Stomach (tissue), 9 donors: ENCODE data around the gene EHD3. TPM values are rescaled to one million over a fixed set of nuclear protein-coding genes. Genes with fewer than 3 reads are reported as not detected.

Experiments
- DNase-seq, 2 donors: peaks; one replicate each; pipeline versions ENCODE4 v3.0.0 to v3.0.0-alpha.2; 2013 to 2019
- H3K27ac ChIP-seq, 5 donors: fragments of 200-600 bp in 4 of 5; sonication (generic) in 4 of 5; one replicate each; pipeline ENCODE4 v1.5.1; 2013 to 2019; ENCODE audit warnings: mild to moderate bottlenecking in 1 of 5, moderate library complexity in 1 of 5
- H3K27me3 ChIP-seq, 3 donors: fragments of 200-600 bp; sonication (generic); one replicate each; pipeline ENCODE4 v1.5.1; 2017 to 2019; ENCODE audit warnings: mixed run types in 1 of 3
- H3K36me3 ChIP-seq, 4 donors: fragments of 200-600 bp; sonication (generic); 1 replicate in 3 of 4; 2 replicates in 1 of 4; pipeline ENCODE4 v1.5.1; 2016 to 2019
- H3K4me1 ChIP-seq, 4 donors: fragments of 200-600 bp; sonication (generic); one replicate each; pipeline ENCODE4 v1.5.1; 2016 to 2019
- H3K4me3 ChIP-seq, 4 donors: fragments of 200-600 bp; sonication (generic) in 3 of 4; one replicate each; pipeline ENCODE4 v1.5.1; 2016 to 2019; ENCODE audit warnings: mild to moderate bottlenecking in 1 of 4
- H3K9me3 ChIP-seq, 4 donors: fragments of 200-600 bp; sonication (generic); one replicate each; pipeline ENCODE4 v1.5.1; 2016 to 2019
- CTCF ChIP-seq, 7 experiments: fragments of 450-650 bp in 4 of 7; fragments of 200-600 bp in 3 of 7; sonication (generic) in 3 of 7; IDR thresholded peaks; one replicate each; pipeline ENCODE4 v1.5.1; 2016 to 2019; ENCODE audit warnings: antibody characterized with exemption in 7 of 7, control low read depth in 2 of 7, mild to moderate bottlenecking in 1 of 7
- EP300 ChIP-seq: sonication (generic); formaldehyde crosslinking; IDR thresholded peaks from one replicate; pipeline ENCODE4 v1.6.1; 2017; ENCODE audit warnings: antibody characterized with exemption
- POLR2A ChIP-seq, 4 donors: fragments of 450-650 bp; IDR thresholded peaks; one replicate each; pipeline ENCODE4 v1.6.1; 2016; ENCODE audit warnings: antibody characterized with exemption in 4 of 4, control low read depth in 2 of 4, mild to moderate bottlenecking in 1 of 4, moderate library complexity in 1 of 4
- POLR2AphosphoS5 ChIP-seq, 3 donors: sonication (generic); formaldehyde crosslinking; IDR thresholded peaks; one replicate each; pipeline ENCODE4 v1.6.1; 2016; ENCODE audit warnings: antibody characterized with exemption in 3 of 3
- WGBS, 5 donors: extraction: QIAGEN DNeasy Blood & Tissue Kit in 3 of 5; methylation state at CpG; one replicate each; pipeline versions ENCODE4 v1.1.5 to v1.1.7; 2013 to 2018; 5-methylcytosine and 5-hydroxymethylcytosine counted together
- intact Hi-C: fragments of 100-400 bp; cut with DNase I; formaldehyde crosslinking; loops from one replicate; pipeline ENCODE4 v1.15.1; 2023; ENCODE audit warnings: low total_unique reads
- polyA plus RNA-seq, 3 donors: library from polyadenylated mRNA; stranded (reverse); fragments of 200-250 nt; gene quantifications; one replicate each; pipeline ENCODE4 v1.2.3, GENCODE V29; 2013
- total RNA-seq, 5 donors: library from RNA; depleted of rRNA; stranded (reverse); fragments of >200 nt; gene quantifications; one replicate each; pipeline versions ENCODE4 v1.1.0 to v1.2.3, GENCODE V29; 2014 to 2016
- donor health status: healthy with polysubstance abuse.
- donor health status: Bipolar disorder and iron deficiency.
- donor health status: healthy.

The EHD3 gene
- total and polyA plus RNA-seq, 8 donors = 0.45 to 7.5 (median 3.6) TPM

GRCh38 chr2:31259075-31259474 is 25.1 kb downstream of the EHD3 start:
- Histone ChIP-seq H3K27me3 (no peaks in the 10 kb centered on the region), H3K36me3 (peaks cover 0 to 22% (median 20%) of the 10 kb centered on the region in 4 donors), H3K4me1 (peaks cover 0 to 5% (median under 1%) of the 10 kb centered on the region in 4 donors), H3K9me3 (no peaks in the 10 kb centered on the region), H3K4me3 (no peak overlapping the region), H3K27ac (no peak overlapping the region)
- intact Hi-C loops = no loop called here
- DNase-seq = no peak
- WGBS, 5 donors = 91 to 96% (median 95%) methylated on average over 3 of the region's 3 CpGs
- TF ChIP-seq POLR2A (IDR thresholded peaks at IDR 0.05) (no peak), EP300 (no peak)

- H3K9me3 ChIP-seq = no peaks in the 10 kb centered on the region
- TF ChIP-seq POLR2A (IDR thresholded peaks at IDR 0.05) = no peak
- no peak for TF ChIP-seq EP300
- H3K27ac ChIP-seq = no peak overlapping the region
- 83 to 90% (median 85%) methylated on average over 3 to 4 of the region's 4 CpGs for WGBS, 5 donors
- DNase-seq = no peak
- H3K4me1 ChIP-seq = peaks cover 0 to 5% (median 0%) of the 10 kb centered on the region in 4 donors
- no peak overlapping the region for H3K4me3 ChIP-seq
- no peaks in the 10 kb centered on the region for H3K27me3 ChIP-seq
- H3K36me3 ChIP-seq = peaks cover 0 to 22% (median 17%) of the 10 kb centered on the region in 4 donors
- intact Hi-C loops = no loop called here
Measured at GRCh38 chr2:31260870-31261269, 26.9 kb downstream of the EHD3 start.

GRCh38 chr2:31263636-31264190 is 29.8 kb downstream of the EHD3 start:
- no peaks in the 10 kb centered on the region for H3K4me1 ChIP-seq
- TF ChIP-seq POLR2A (IDR thresholded peaks at IDR 0.05) = no peak
- no peak for TF ChIP-seq CTCF (IDR thresholded peaks at IDR 0.05)
- no peak for TF ChIP-seq POLR2AphosphoS5 (IDR thresholded peaks at IDR 0.05)
- no peak for TF ChIP-seq EP300
- 75 to 96% (median 84%) methylated on average over 3 of the region's 3 CpGs for WGBS, 5 donors
- no peaks in the 10 kb centered on the region for H3K27me3 ChIP-seq
- H3K4me3 ChIP-seq = no peak overlapping the region
- DNase-seq = no peak
- intact Hi-C loops = no loop called here
- H3K36me3 ChIP-seq = peaks cover 0 to 30% (median 22%) of the 10 kb centered on the region in 4 donors
- H3K9me3 ChIP-seq = no peaks in the 10 kb centered on the region
- H3K27ac ChIP-seq = no peak overlapping the region

- intact Hi-C loops = no loop called here
- no peaks in the 10 kb centered on the region for H3K4me1 ChIP-seq
- H3K36me3 ChIP-seq = peaks cover 0 to 30% (median 22%) of the 10 kb centered on the region in 4 donors
- H3K9me3 ChIP-seq = no peaks in the 10 kb centered on the region
- TF ChIP-seq POLR2AphosphoS5 (IDR thresholded peaks at IDR 0.05) (no peak), CTCF (IDR thresholded peaks at IDR 0.05) (no peak), EP300 (no peak), POLR2A (IDR thresholded peaks at IDR 0.05) (no peak)
- no peaks in the 10 kb centered on the region for H3K27me3 ChIP-seq
- H3K4me3 ChIP-seq = no peak overlapping the region
- DNase-seq = no peak
- no peak overlapping the region for H3K27ac ChIP-seq
- WGBS, 5 donors = 64 to 83% (median 73%) methylated on average over 6 of the region's 6 CpGs
Measured at GRCh38 chr2:31265234-31265633, 31.3 kb downstream of the EHD3 start.

- no peak overlapping the region for H3K27ac ChIP-seq
- 53 to 82% (median 66%) methylated on average over 4 to 6 of the region's 6 CpGs for WGBS, 5 donors
- no peaks in the 10 kb centered on the region for H3K9me3 ChIP-seq
- no peaks in the 10 kb centered on the region for H3K27me3 ChIP-seq
- H3K4me3 ChIP-seq = no peak overlapping the region
- DNase-seq = no peak
- intact Hi-C loops = no loop called here
- no peaks in the 10 kb centered on the region for H3K4me1 ChIP-seq
- peaks cover 0 to 17% (median 12%) of the 10 kb centered on the region in 4 donors for H3K36me3 ChIP-seq
- TF ChIP-seq CTCF (IDR thresholded peaks at IDR 0.05) (no peak), EP300 (no peak), POLR2AphosphoS5 (IDR thresholded peaks at IDR 0.05) (no peak), POLR2A (IDR thresholded peaks at IDR 0.05) (no peak)
Measured at GRCh38 chr2:31266804-31267203, 32.9 kb downstream of the EHD3 start.
